B cell (primary cell): ENCODE results near the gene TBC1D14.

Experiments
- CTCF ChIP-seq: fragments of 200-600 bp; IDR thresholded peaks from one replicate; pipeline ENCODE4 v1.8.0; 2022; ENCODE audit warnings: antibody characterized with exemption, mild to moderate bottlenecking
- EZH2 ChIP-seq: IDR thresholded peaks from 2 replicates; pipeline ENCODE4 v1.6.1; 2012; ENCODE audit warnings: borderline replicate concordance, low read depth, mild to moderate bottlenecking, moderate library complexity, low read length; ENCODE audit not compliant: insufficient read depth, poor library complexity, severe bottlenecking

GRCh38 chr4:6938237-6938636 lies 28.6 kb downstream of the TBC1D14 start:
- TF ChIP-seq CTCF (no peak), EZH2 (no peak)
